C4-2B (cell line): ENCODE results near the gene C5orf47.
A peak's percentile ranks its signal among the peaks of the same experiment; 100 is the strongest.

Experiments used
- H3K27ac ChIP-seq: fragments of 450-650 bp; 2 replicates; pipeline ENCODE4 v1.5.1; 2017
- CTCF ChIP-seq: fragments of 450-650 bp; conservative IDR thresholded peaks from 2 replicates; pipeline ENCODE4 v1.5.1; 2017; ENCODE audit warnings: mild to moderate bottlenecking
- ZFX ChIP-seq: fragments of 450-650 bp; IDR thresholded peaks from 2 replicates; pipeline ENCODE4 v1.6.1; 2017

C5orf47 gene

DNA sequence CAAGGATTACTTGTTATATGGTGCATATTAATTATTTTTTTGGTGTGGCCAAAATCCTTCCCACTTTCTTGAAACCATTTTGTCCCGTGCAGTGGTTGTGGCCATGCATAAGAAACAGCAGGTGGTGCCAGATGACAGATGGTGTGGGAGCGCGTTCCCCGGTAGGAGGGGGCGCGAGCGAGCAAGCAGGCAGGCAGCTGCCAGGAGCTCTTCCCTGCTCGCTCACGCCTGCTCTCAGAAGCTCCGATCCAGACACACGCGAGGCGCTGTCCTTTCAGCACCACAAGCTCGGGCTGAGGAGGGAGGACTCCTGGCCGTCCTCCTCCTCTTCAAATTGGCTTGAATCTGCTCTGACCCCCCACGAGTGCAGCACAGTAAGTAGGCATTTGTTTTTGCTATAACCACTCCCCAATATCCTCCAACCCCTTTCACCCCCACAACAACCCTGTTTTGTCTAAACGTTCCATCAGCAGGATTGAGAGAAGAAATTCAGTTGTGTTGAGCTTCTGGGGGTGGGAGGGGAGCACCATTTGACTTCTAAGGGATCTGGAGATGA lies 56.6 kb downstream of the C5orf47 start, which contains the start of gene NSG2:
TSS of gene NSG2 (plus strand) at position 237 of the 556 bp plus-strand sequence. CDS start 1,050 bp downstream, outside the sequence.
- no peak within 1 kb of the TSS for H3K27ac ChIP-seq
- TF ChIP-seq CTCF (peak; percentile 92), ZFX (no peak)

DNA sequence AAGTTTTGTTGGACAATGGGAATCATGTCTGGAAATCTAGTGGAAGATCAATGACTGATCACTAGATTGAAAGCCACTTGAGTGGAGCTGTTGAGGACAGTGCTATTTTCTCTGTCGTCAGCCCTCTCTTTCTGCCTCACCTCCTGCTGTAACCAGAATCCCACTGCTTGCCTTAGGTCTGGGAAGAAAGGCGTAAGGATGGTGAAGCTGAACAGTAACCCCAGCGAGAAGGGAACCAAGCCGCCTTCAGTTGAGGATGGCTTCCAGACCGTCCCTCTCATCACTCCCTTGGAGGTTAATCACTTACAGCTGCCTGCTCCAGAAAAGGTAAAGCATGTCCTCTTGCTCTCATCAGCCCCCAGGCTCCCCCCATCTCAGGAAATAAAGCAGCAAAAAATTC lies 57.6 kb downstream of the C5orf47 start:
- TF ChIP-seq CTCF = no peak
- TF ChIP-seq ZFX = no peak
- H3K27ac ChIP-seq = no peak overlapping the region

DNA sequence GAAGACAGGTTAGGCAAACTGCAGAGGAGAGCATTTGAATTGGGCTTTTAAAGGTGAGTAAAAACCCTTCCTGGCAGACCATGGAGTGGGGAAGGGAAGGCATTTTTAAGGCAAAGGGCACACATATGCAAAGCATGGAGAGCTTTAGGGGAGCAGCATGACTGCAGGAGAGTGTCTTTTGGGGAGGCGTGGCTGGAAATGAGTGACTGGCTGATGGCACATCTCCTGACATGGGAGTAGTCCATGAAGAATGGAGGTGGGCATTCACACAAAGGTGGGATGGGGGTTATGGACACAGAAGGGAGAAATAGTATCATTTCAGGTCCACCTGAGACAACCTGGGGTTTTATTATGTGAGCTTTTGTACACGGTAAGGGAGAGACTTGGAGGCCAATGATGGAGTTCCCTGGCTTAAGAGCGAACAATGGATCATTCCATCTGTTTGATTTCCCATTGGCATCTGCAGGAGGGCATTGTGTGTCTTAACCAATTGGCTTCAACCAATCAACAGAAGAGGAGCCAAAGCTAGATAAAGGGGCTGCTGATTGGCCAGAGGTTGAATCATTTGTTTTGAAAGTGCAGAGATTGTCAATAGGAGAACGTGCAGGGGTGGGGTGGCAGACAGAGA lies 58.6 kb downstream of the C5orf47 start:
- no peak overlapping the region for H3K27ac ChIP-seq
- no peak for TF ChIP-seq CTCF
- TF ChIP-seq ZFX = no peak

DNA sequence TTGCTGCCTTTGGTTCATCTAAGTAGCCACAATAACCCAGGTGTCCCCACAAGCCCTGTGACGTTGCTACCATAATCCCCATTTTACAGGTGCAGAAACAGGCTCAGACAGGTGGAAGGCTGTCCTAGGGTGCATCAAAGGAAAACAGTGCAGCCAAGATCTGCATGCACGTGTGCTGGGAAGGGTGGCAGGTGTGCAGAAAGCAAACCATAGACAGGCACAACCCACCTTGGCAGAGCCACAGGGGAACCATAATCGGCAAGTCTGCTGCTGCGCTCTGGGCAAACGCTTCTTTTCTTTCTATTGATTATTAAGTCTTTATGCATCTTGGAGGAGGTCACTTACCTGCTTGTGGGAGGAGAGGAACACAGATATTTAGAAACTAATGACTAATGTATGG lies 63.7 kb downstream of the C5orf47 start:
- TF ChIP-seq ZFX (no peak), CTCF (no peak)
- H3K27ac ChIP-seq = no peak overlapping the region

GRCh38 chr5:174053905-174054304 lies 64.9 kb downstream of the C5orf47 start:
- TF ChIP-seq CTCF (no peak), ZFX (no peak)
- H3K27ac ChIP-seq = no peak overlapping the region
